ENCODE measurements around the gene ZNF207. TPM values are rescaled to one million over a fixed set of nuclear protein-coding genes. Genes with fewer than 3 reads are reported as not detected.
A peak's percentile ranks its signal among the peaks of the same experiment; 100 is the strongest.

Gene ZNF207
- total RNA-seq, 1 experiment from 2014 or later: 215 TPM

DNA sequence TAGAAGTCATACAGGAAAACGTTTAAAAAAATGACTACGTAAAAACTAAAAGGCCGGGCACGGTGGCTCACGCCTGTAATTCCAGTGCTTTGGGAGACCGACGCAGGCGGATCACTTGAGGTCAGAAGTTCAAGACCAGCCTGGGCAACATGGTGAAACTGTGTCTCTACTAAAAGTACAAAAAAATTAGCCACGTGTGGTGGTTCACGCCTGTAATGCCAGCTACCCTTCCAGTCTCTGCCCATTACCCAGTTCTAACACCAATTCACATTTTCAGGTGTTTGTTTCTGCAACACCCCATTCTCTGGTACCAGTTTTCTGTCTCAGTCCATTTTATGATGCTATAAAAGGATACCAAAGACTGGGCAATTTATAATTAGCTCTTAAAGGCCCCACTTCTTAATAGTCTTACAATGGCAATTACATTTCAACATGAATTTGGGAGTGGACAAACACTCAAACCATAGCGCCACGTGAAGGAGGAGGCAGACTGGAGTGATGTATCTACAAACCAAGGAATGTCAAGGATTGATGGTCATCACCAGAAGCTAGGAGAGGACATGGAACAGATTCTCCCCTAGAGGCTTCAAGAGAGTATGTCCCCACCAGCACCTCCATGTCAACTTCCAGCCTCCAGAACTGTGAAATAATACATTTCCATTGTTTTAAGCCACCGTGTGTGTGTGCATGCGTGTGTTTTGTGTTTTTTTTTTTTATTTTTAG is 7.2 kb upstream of the ZNF207 start:
- ATAC-seq (no peak), DNase-seq (ENCODE audit: low read depth, low spot score) (no peak)
- Histone ChIP-seq H3K9me3 (ENCODE audit: control insufficient read depth, insufficient read depth, low read depth, low read length) (no peaks in the 10 kb centered on the region), H3K27me3 (ENCODE audit: control insufficient read depth, insufficient read depth, low read length) (no peaks in the 10 kb centered on the region), H3K36me3 (ENCODE audit: control insufficient read depth, insufficient read depth, low read length) (no peaks in the 10 kb centered on the region; the same call in 1 of the 2 replicates), H3K4me1 (ENCODE audit: control insufficient read depth, insufficient read depth, low read length) (peaks cover 12% of the 10 kb centered on the region), H3K4me3 (ENCODE audit: low read depth in 2 of 2, low read length in 2 of 2) (peak overlapping the region; percentile 55 to 64), H3K27ac (ENCODE audit: low read length) (peak overlapping the region; percentile 67)
- intact Hi-C loops (cut with micrococcal nuclease; ENCODE audit: unreplicated experiment): no loop called here
- no TSS peak for BruUV-seq (replicated peaks)
- POLR2A ChIA-PET: no interaction called here
- CTCF ChIA-PET: no interaction called here
- in situ Hi-C loops (cut with HindIII; ENCODE audit: low pct_unique_long_range_greater_than_20kb, low sequenced_read_pairs): no loop called here
- TF ChIP-seq TCF7L2 (IDR thresholded peaks at IDR 0.05; ENCODE audit: low read depth, low read length) (no peak), SIN3A (IDR thresholded peaks at IDR 0.05; ENCODE audit: borderline replicate concordance, insufficient read depth, low read depth, low read length) (no peak), REST (IDR thresholded peaks at IDR 0.05; ENCODE audit: insufficient read depth in 1 of 2, low read depth in 2 of 2, low read length in 1 of 2) (no peak)
- TF ChIP-seq, protein P1, sequence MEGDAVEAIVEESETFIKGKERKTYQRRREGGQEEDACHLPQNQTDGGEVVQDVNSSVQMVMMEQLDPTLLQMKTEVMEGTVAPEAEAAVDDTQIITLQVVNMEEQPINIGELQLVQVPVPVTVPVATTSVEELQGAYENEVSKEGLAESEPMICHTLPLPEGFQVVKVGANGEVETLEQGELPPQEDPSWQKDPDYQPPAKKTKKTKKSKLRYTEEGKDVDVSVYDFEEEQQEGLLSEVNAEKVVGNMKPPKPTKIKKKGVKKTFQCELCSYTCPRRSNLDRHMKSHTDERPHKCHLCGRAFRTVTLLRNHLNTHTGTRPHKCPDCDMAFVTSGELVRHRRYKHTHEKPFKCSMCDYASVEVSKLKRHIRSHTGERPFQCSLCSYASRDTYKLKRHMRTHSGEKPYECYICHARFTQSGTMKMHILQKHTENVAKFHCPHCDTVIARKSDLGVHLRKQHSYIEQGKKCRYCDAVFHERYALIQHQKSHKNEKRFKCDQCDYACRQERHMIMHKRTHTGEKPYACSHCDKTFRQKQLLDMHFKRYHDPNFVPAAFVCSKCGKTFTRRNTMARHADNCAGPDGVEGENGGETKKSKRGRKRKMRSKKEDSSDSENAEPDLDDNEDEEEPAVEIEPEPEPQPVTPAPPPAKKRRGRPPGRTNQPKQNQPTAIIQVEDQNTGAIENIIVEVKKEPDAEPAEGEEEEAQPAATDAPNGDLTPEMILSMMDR (IDR thresholded peaks at IDR 0.05): no peak

DNA sequence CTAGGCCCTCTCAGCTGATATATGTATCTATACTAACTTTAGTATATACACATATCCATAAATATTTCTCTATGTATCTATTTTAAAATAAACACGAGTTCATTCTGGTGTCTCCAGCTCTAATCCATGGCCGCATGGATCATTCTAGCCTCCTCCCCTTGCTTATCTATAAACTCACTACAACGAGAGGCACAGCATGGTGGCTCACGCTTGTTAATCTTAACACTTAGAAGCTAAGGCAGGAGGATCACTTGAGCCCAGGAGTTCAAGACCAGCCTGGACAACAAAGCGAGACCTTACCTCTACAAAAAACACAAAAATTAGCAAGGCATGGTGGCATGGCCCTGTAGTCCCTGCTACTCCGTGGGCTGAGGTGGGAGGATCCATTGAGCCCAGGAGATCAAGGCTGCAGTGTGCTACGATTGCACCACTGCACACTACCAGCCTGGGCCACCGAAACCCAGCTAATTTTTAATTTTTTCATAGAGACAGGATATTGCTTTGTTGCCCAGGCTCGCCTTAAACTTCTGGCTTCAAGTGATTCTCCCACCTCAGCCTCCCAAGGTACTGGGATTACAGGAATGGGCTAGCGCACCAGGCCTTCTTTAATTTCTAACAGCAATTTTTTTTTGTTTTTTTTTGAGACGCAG is 3.9 kb upstream of the ZNF207 start:
- DNase-seq (ENCODE audit: low read depth, low spot score): no peak
- Histone ChIP-seq H3K4me1 (ENCODE audit: control insufficient read depth, insufficient read depth, low read length) (peaks cover 15% of the 10 kb centered on the region), H3K27me3 (ENCODE audit: control insufficient read depth, insufficient read depth, low read length) (no peaks in the 10 kb centered on the region), H3K9me3 (ENCODE audit: control insufficient read depth, insufficient read depth, low read depth, low read length) (no peaks in the 10 kb centered on the region), H3K4me3 (ENCODE audit: low read depth in 2 of 2, low read length in 2 of 2) (no peak overlapping the region), H3K36me3 (ENCODE audit: control insufficient read depth, insufficient read depth, low read length) (peaks cover 2% of the 10 kb centered on the region), H3K27ac (ENCODE audit: low read length) (no peak overlapping the region)
- no peak for TF ChIP-seq REST (IDR thresholded peaks at IDR 0.05; ENCODE audit: insufficient read depth in 1 of 2, low read depth in 2 of 2, low read length in 1 of 2)
- no peak for TF ChIP-seq SIN3A (IDR thresholded peaks at IDR 0.05; ENCODE audit: borderline replicate concordance, insufficient read depth, low read depth, low read length)
- TF ChIP-seq, protein P1 (IDR thresholded peaks at IDR 0.05): no peak
- no peak for TF ChIP-seq POLR2AphosphoS5 (IDR thresholded peaks at IDR 0.05; ENCODE audit: low read depth, low read length)
- intact Hi-C loops (cut with micrococcal nuclease; ENCODE audit: unreplicated experiment): no loop called here
- no peak for ATAC-seq
- BruUV-seq (replicated peaks): no TSS peak
- ChIA-PET CTCF (no interaction called here), POLR2A (no interaction called here)
- in situ Hi-C loops (cut with HindIII; ENCODE audit: low pct_unique_long_range_greater_than_20kb, low sequenced_read_pairs): no loop called here

All from Panc1 (cell line).